IPS-NIHi7 (cell line): ENCODE data around the gene DLG5.

Source experiments
- DNase-seq: peaks from one replicate; pipeline ENCODE4 v3.0.0; 2012; ENCODE audit warnings: mixed read lengths; ENCODE audit errors: extremely low spot score

The DLG5 gene

DNA sequence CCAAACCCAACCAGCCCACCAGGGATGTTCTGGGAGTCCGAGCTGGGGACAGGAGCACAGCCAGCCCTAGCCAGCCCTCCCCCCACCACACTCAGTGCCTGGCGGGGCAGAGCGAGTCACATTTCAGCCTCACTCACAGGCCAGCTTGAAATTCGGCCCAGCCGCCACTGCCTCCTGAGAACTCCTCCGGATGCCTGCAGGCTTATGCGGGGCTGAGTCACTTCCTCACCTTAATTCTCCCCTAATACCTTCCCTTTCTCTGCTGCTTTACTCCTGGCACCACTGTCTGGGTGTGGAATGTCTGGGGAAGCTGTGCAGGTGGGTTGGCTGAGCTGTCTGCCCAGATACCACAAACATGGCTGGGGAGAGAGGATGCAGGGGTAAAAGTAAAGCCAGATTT lies 22.6 kb upstream of the DLG5 start:
- peak; percentile 90 for DNase-seq

DNA sequence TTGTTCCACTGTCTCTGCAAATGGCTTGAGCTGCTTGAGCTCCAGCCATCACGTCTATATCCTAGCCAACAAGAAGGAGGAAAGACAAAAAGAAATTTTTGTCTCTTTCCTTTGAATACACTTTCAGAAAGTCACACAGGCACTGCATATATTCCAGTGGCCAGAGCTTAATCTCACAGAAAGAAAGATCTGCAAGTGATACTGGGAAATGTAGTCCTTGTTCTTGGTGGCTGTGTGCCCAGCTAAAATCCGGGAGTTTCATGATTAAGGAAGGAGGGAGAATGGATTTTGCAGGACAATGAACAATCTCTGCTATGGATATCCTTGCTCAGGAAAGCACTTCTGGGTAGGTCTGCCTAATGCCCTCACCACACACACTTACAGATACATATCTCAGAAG lies 19.5 kb upstream of the DLG5 start:
- DNase-seq: no peak

DNA sequence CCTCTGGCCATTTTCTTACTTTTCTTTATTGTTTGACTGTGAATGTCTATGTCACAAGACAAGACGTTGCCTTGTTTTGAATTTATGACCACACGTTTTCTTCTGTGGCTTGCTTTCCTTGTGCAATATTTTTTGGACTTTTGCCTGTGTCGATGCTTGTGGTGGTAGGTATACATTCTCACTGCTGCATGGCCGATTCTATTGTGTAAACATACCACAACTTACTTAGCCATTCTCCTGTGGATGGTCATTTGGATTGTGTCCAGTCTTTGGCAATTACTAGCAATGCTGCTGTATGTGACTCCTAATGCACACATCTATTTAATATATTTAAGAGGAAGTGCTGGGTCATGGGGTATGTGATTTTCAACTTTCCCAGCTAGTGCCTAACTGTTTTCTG lies 18.0 kb upstream of the DLG5 start:
- DNase-seq: no peak

DNA sequence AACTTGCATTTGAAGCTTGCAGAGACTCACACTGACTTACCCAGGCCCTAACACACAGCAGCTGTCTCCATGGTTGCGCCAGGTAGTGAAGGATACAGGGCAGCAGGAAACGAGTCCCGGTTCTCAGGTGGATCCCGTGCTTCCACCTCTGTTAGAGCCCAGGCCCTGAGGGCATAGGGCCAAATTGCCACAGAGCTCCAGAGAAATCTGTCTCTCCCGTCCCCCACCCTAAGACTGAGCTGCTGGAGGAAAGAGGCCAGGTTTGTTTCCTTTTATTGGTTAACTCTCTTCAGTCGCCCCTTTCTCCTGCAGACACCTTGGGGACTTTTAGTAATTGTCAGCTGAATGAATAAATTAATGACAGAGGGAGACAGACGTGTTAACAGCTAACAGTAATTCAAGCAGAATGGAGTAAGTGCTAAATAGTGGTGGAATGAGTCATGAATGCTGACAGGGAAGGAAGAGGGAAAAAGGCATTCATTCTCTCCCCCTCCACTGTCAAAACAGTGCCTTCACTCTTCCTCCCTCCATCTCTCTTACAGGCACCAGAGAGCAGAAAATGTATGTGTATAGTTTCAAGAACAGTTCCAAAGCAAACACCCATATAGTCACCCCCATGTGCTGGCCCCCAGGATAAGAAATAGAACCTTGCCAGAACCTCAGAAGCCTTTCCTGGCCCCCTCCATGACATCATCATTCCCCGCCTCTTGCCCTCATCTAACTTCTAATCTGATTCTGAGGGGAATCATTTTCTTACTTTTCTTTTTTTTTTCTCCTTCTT lies 16.8 kb upstream of the DLG5 start:
- peak; percentile 65 for DNase-seq

DNA sequence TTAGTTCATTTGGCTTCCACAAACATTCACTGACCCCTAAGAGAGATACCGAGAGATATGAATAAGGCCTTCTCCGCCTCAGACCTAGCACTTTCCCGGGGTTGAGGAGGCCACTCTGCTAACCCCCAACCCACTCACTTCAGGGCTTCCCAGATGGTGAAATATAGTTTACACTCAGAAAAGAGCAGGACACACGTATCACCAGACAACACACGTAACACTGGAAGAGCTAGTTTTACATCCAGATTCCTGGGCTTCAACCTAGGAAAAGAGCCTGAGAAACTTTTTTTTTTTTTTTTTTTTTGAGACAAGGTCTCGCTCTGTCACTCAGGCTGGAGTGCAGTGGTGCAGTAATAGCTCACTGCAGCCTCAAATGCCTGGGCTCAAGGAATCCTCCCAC lies 15.2 kb upstream of the DLG5 start:
- DNase-seq: no peak

DNA sequence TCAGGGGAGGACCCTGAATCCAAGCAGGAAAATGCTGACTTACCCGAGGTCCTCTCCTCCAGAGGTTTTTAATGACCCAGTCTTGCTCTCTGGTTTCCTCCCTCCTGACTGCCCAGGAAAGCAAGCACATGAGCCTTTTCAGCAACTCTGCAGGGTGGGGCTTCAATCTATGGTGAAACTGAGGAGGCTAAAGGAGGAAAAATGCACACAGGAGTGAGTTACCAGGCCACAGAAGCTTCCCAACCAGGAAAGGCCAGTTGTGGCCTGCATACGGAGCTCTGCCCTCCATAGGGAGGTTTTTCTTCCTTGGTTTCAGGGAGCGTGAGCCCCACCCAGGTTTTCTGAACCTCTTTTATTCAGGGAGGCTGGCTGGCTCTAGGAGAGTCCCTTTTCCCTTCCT lies 14.1 kb upstream of the DLG5 start:
- no peak for DNase-seq

DNA sequence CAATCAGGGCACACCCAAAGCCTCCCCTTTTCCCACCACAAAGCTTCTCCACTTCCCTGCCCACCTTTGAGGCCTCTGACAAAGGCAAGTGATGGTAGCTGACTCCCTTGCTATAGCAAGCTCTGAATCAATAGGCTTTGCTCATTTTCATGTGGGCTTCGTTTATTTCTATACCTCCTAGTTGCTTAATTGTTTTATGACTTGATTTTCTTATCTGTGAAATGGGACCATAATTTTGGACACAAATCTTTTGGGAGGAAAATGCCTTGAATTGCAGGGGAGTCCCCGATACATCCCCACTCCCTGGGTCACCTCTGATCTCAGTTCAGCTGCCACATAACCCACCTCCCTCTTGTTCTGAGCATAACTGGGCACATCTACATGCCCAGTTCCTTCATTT lies 13.7 kb upstream of the DLG5 start:
- no peak for DNase-seq

DNA sequence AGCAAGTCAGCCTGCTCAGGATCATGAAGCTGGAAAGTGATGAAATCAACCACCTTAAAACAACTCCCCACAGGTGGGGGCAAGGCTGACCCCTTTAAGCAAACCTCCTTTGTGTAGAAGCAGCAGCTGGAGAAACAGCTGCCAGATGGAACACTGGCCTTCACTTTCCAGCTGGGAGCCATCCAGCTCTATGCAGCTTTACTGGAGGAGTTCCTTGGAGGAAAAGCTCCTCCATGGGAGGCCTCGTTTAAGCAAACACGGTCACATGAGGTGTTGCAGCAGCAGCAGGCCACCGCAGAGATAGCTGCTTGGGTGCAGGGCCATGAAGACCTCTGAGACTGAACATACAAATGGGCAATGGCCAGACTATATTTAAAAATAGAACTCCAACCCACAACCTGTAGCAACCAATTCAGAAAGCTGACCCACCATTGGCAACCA lies 13.0 kb upstream of the DLG5 start:
- DNase-seq: no peak

DNA sequence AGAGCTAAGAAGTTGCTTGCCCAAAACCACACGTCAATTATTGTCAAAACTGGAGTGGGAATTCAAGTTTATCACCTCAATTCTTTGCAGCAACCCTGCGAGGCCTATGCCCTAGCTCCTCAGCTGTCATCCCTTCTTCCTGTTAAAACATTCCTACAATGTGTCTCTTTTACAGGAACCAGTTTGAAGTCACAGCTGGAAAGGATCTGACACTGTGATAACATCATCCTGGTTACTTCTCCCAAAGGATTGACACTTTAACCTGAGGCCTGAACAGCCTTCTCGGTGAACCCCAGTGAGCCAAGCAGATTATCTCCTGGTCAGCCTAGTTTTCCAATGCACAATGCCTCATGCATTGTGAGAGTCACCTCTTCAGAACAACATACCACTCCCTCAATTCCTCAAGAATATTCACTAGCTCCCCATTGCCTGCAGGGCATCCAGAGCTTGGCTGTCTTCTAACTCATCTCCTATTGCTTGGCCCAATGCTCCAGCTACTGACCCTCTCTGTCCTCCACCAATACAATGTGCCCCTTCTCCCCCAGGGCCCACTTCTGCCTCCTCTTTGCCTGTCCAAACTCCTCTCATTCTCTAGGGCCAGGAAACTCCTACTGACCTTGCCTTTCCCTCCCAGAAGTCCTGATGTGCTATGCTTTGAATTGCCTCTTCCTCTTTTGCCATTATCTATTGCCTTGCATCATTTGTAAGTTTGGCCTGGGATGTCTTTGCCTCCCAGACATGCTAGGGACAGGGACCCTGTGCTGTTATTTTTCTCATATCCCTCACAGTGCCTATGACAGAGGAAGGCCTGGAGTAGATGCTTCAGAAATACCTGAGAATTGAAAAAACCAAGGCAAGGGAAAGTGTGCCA lies 10.4 kb upstream of the DLG5 start:
- no peak for DNase-seq

DNA sequence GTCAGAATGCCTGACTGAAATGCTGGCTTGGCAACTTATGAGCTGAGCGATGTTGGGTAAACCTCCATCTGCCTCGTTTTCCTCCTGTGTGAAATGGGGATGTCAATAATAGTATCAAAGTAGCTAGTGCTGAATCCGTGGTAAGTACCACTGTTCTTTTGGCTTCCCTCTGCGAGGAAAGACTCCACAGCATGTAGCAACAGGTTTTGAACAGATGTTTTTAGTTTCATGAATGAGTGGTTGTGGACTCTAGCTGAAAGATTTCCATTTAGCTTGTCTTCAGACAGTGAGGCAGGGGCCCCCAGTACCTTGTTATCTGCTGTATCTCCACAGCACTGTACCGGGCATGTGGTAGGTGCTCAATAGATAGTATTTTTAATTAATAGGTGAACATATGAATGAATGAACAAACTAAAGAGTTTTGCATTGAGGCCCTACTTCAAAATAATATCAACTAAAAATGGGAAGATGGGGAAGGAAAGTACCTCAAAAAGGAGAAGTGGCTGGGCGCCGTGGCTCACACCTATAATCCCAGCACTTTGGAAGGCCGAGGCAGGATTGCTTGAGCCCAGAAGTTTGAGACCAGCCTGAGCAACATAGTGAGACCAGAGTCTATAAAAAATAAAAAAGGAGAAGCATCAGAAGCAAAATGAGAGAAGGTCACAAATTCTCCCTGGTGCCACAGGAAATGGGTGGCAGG lies 5.6 kb upstream of the DLG5 start:
- no peak for DNase-seq

DNA sequence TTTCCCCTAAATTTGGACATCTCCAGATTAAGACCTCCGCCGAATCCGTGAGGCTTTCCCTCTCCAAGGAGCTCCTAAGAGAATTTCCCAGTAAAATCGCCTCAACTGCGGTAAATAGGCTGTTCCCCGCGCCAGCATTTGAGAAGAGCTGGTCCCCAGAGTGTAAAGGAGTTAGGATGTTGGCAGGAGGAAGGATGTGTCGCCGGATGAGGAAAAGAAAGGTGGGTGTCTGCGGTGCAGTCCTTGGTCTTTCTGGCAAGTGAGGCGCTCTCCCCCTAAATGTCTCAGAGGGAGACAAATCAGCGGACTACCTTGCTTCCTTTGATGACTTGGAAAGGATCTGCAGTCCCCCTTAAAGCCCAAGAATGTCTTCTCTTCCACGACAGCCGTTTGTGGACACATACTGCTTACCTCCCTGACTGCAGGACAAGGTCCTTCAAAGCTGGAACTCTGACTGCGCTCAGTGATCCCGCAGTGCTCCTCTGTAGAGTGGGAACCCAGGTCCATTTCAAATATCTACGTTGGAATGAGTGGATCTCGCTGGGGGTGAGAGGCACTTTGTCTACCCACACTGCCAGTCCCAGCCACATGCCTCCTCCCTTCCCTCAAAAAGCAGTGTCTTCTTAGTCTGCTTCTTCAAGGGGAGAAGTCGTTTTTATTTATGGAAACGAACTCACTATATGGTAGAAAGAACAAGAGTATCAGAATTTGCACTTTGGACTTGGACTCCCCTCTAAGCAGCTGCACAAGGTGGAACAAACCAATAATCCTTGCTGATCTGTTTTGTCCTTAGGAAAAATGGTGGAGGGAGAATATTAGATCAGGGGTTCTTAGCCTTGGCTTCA lies 1.1 kb upstream of the DLG5 start:
- no peak for DNase-seq

DNA sequence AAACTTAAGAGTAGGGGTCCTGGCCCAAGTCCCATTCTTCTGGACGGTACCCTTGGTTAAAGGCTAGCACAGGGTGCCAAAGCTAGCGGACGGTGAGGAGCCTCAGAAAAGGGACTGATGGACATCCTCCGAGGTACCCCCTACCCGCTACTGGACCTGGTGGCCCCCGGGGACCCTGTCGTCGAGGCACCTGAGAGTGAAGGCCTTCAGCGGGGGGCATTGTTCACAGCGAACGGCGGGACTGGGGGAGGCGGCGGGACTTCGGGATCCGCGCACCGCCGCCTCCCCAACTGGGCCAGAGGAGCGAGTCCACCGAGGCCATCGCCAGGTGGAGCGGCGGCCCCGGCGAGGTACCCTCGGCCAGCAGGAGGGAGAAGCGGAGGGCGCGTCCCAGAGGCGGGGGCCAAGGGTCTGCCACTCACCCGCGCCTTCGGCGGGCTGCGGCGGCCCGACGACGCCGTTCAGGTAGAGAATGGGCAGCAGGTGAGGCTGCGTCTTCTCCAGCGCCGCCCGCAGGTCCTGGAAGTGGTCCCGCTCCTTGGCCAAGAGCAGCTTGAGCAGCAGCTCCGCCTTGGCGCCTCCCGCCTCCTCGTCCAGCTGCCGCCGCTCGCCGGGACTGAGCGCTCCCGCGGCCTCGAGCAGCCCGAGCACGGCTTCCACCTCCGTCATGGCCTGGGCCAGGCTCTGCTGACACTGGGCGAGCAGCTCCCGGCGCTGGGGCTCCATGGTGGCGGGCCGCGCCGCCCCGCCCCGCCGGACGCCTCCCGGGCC lies 575 bp downstream of the DLG5 start:
- DNase-seq: no peak

DNA sequence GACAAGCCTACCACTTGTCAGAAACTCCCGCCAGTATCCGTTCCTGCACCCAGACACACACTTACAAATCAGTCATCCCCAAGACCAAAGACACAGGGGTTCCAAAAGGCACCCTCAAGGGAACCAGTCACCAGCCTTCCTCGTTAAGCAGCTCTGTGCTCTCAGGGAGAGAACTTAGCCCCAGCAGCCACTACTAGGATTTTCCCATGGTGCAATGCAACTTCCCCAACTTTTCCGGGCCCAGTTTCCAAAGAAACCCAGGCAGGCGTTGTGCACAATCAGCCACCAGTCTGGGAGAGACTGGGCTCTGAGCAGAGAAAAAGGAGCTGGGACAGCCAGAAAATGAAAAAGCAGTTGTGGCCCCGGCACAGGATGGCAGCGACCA lies 1.2 kb downstream of the DLG5 start:
- no peak for DNase-seq

DNA sequence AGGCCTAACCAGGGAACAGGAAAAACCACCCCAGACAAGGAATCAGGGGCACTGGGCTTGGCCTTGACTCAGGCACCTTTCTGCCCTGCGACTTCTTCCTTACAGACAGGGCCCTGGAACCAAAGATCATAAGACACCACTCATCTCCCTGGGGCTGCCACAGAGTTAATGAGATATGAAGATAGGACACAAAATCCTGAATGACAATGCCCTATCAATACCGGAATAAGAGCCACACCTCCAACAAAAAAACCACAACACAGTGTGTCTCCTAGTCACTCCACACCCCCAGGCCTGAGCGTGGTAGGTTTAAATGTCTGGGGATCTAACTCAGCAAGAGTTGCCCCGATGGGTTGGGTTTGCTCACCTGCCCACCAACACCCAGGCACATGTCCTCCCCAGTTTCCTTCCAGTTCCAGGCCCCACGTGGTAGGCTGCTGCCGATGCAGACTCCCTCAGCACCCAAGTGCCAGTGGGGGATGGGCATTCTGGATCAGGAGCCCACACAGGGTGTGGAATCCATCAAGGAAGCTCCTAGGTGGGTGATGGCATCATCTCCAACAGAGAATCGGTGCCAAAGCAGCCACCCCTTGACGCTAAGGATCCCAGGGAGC lies 3.9 kb downstream of the DLG5 start:
- no peak for DNase-seq

DNA sequence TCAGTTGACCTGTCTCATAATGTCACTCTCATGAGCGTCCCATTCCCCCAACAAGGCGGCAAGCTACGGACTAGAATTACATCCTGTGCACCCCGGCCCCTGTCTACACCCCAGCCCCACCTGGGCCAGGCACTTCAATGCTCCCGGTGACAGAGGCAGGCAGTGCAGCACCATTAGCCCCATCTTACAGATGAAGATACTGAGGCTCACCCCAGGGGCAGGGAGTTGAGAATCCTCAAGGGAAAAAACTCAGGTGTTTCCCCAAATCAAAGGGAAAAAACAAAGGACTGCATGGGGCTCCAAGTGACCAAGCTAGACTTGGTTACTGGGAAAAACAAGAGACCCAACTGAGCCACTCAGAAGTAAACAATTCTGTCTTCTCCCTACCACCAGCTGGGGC lies 4.5 kb downstream of the DLG5 start:
- DNase-seq: no peak

DNA sequence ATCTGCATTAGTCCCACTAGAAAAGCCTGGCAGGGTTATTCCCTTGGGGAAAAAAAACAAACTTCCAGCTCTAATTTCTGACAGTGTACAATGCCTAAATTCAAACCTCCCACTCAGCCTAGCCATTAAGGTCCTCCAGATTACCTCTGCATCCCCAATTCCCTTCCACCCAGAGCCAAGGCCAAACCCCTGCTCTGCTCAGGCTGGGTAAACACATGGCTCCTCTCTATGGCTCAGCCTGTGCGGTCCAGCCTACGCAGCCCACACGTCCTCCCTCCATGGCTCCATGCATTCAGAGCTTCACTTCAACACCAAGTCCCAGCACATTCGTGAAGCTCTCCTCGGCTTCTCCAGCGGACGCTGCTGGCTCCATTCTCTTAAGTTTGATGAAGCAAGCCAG lies 5.2 kb downstream of the DLG5 start:
- no peak for DNase-seq

DNA sequence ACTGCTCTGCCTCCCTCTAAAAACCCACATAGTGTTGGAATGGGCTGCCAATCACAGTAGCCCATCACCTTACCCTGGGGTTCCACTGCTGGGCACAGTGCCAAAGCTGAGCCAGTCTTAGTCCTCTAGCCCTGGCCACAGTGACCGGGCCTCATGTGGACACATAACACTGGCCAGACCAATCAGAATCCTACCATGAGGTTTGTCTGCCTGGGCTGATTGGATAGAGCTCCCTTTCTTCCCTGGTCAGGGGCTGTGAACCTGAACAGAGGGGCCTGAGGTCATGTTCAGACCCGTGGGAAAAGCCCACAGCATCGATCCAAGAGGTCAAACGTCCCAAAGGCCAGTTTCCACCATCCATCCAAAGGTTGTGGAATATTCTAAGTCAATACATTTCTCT lies 6.1 kb downstream of the DLG5 start:
- DNase-seq: no peak

DNA sequence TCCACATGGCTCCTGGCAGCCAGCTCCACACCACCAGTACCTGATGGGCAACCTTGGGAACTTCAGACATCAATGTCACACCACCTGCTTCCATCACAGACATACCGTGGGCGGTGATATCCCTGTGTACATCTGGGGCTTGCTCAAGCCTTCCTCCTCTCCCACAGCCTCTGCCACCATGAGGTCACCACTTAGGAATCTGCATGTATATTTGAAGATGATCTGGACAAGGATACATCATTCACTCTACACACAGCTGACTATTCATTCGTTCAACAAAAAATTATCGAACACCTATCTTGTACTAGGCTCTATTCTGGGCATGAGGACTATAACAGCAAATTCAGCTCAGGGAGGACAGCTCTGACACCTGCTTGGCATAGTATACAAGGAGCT lies 6.8 kb downstream of the DLG5 start:
- no peak for DNase-seq

DNA sequence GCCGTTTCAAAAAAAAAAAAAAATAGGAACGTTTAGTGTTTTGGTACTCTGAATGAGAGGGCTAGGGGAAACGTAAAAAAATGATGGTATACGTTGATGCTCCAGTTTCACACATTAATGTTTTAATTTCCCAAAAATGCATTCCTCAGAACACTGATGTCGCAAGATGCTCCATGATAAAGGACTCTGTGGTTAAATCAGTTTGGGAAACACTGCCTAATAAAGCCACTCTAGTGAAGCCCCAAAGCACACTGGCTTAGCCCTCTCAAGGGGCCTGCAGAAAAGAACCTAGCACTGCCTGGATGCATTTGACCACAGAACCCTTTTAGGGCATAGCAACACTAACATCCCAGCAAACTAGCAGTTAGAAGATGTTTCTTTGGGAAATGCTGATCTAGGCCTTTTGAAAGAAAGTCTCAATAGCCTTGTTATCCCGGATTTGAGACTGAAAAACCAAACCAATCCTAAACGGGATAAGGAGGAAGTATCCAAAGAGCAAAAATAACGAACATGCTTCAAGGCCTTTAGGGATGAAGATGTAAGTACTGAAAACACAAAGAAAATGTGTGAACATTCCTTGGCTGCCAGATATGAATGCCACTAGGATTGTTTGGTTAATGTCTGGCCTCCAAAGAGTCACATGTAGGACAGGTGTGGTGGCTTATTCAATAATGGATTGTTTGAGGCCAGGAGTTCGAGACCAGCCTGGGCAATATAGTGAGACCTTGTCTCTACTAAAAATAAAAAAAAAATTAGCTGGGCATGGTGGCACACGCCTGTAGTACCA lies 11.0 kb downstream of the DLG5 start:
- no peak for DNase-seq

DNA sequence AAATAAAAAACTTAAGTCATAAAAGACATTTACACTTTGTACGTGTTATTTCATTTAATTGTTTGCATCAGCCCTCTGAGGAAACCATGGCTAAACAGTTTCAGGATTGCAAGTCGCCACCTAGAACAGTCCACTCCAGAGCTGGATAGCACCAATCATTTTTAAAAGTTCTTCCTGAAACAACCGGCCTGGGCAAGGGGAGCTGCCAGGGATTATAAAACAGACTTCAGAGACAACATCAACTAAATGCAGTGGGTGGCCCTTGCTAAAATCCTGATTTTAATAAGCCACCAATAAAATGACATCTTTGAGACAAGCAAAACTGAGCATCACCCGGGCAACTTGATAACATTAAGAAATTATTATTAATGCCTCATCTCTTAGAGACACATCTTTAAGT lies 13.5 kb downstream of the DLG5 start:
- no peak for DNase-seq
